Small intestine (tissue), 7 donors: ENCODE measurements around the gene CD47. TPM values are rescaled to one million over a fixed set of nuclear protein-coding genes. Genes with fewer than 3 reads are reported as not detected.

Source experiments
- DNase-seq, 2 donors: peaks; one replicate each; pipeline versions ENCODE4 v3.0.0 to v3.0.0-alpha.2; 2013
- FAIRE-seq: peaks from 2 replicates; lab custom pipeline; 2012; peaks lifted over from hg19 to GRCh38; lab: Jason Lieb, UNC
- H3K27ac ChIP-seq, 3 donors: one replicate each; pipeline ENCODE4 v1.5.1; 2013; ENCODE audit warnings: low read length in 2 of 3, mild to moderate bottlenecking in 2 of 3, control low read depth in 1 of 3, inconsistent platforms in 1 of 3, low read depth in 1 of 3, moderate library complexity in 1 of 3
- H3K27me3 ChIP-seq, 3 donors: one replicate each; pipeline ENCODE4 v1.6.1; 2013; ENCODE audit warnings: low read length in 3 of 3, inconsistent platforms in 1 of 3; ENCODE audit not compliant: control insufficient read depth in 3 of 3, insufficient read depth in 3 of 3
- H3K36me3 ChIP-seq, 3 donors: one replicate each; pipeline ENCODE4 v1.6.1; 2013; ENCODE audit warnings: low read length in 3 of 3, inconsistent platforms in 1 of 3, low read depth in 1 of 3, mild to moderate bottlenecking in 1 of 3, moderate library complexity in 1 of 3; ENCODE audit not compliant: control insufficient read depth in 3 of 3, insufficient read depth in 2 of 3
- H3K4me1 ChIP-seq, 3 donors: one replicate each; pipeline ENCODE4 v1.6.1; 2013; ENCODE audit warnings: low read length in 2 of 3, inconsistent platforms in 1 of 3, low read depth in 1 of 3, mild to moderate bottlenecking in 1 of 3, moderate library complexity in 1 of 3; ENCODE audit not compliant: control insufficient read depth in 3 of 3, insufficient read depth in 2 of 3
- H3K4me3 ChIP-seq, 3 donors: one replicate each; pipeline ENCODE4 v1.5.1; 2013; ENCODE audit warnings: low read length in 3 of 3, control low read depth in 1 of 3, inconsistent platforms in 1 of 3, low read depth in 1 of 3, mild to moderate bottlenecking in 1 of 3, moderate library complexity in 1 of 3
- H3K9me3 ChIP-seq, 2 donors: one replicate each; pipeline ENCODE4 v1.6.1; 2013; ENCODE audit warnings: low read depth in 1 of 2, low read length in 1 of 2; ENCODE audit not compliant: control insufficient read depth in 2 of 2, insufficient read depth in 1 of 2
- WGBS, 3 donors: extraction: QIAGEN DNeasy Blood & Tissue Kit; methylation state at CpG; one replicate each; pipeline ENCODE4 v1.1.7; 2013; 5-methylcytosine and 5-hydroxymethylcytosine counted together
- polyA plus RNA-seq, 4 donors: library from polyadenylated mRNA; stranded (reverse) in 3 of 4; unstranded in 1 of 4; fragments of 200-250 nt in 3 of 4; fragments of 120-200 nt in 1 of 4; gene quantifications; one replicate each; pipeline versions ENCODE4 v1.2.1 to v1.2.3, GENCODE V29; 2013
- donor health status: healthy with polysubstance abuse.
- donor health status: control.
- donor health status: control.
- donor health status: Bipolar disorder and iron deficiency.
- donor health status: healthy.

The CD47 gene
- polyA plus RNA-seq, 4 donors: 18.9 to 68.2 (median 48.2) TPM

GRCh38 chr3:108130701-108131474, 40.1 kb upstream of the CD47 start:
- Histone ChIP-seq H3K4me3 (no peak overlapping the region), H3K36me3 (no peaks in the 10 kb centered on the region), H3K27ac (no peak overlapping the region), H3K27me3 (no peaks in the 10 kb centered on the region), H3K9me3 (no peaks in the 10 kb centered on the region), H3K4me1 (peaks cover 0 to 2% (median 0%) of the 10 kb centered on the region in 3 donors)
- DNase-seq: no peak
- no peak for FAIRE-seq

- no peaks in the 10 kb centered on the region for H3K9me3 ChIP-seq
- DNase-seq (no peak), FAIRE-seq (no peak)
- H3K4me3 ChIP-seq: no peak overlapping the region
- no peaks in the 10 kb centered on the region for H3K27me3 ChIP-seq
- 89 to 95% (median 91%) methylated on average over 4 of the region's 4 CpGs for WGBS, 3 donors
- H3K27ac ChIP-seq: no peak overlapping the region
- H3K4me1 ChIP-seq: peaks cover 0 to 2% (median 0%) of the 10 kb centered on the region in 3 donors
- no peaks in the 10 kb centered on the region for H3K36me3 ChIP-seq
Measured at GRCh38 chr3:108130236-108130635, 39.4 kb upstream of the CD47 start.

GRCh38 chr3:108127301-108127988, 36.6 kb upstream of the CD47 start:
- Histone ChIP-seq H3K36me3 (no peaks in the 10 kb centered on the region), H3K27me3 (no peaks in the 10 kb centered on the region), H3K4me3 (no peak overlapping the region), H3K9me3 (no peaks in the 10 kb centered on the region), H3K4me1 (peaks cover 0 to 6% (median 0%) of the 10 kb centered on the region in 3 donors), H3K27ac (peak overlapping the region in 1 of 3 donors; percentile 23)
- WGBS, 3 donors: 14 to 43% (median 32%) methylated on average over 9 of the region's 9 CpGs
- peak in 1 of 2 donors; percentile 73 for DNase-seq
- FAIRE-seq: no peak

GRCh38 chr3:108126348-108126747, 35.5 kb upstream of the CD47 start:
- Histone ChIP-seq H3K9me3 (no peaks in the 10 kb centered on the region), H3K36me3 (no peaks in the 10 kb centered on the region), H3K4me1 (peaks cover 0 to 6% (median 0%) of the 10 kb centered on the region in 3 donors), H3K27ac (no peak overlapping the region), H3K27me3 (no peaks in the 10 kb centered on the region), H3K4me3 (no peak overlapping the region)
- DNase-seq (no peak), FAIRE-seq (no peak)
- WGBS, 3 donors: 81 to 97% (median 97%) methylated on average over 1 of the region's 1 CpG

- no peak for FAIRE-seq
- no peak overlapping the region for H3K4me3 ChIP-seq
- H3K9me3 ChIP-seq: no peaks in the 10 kb centered on the region
- no peaks in the 10 kb centered on the region for H3K36me3 ChIP-seq
- peak in 1 of 2 donors; percentile 28 for DNase-seq
- WGBS, 3 donors: 20 to 46% (median 24%) methylated on average over 6 of the region's 6 CpGs
- H3K27me3 ChIP-seq: no peaks in the 10 kb centered on the region
- peaks cover 0 to 6% (median 0%) of the 10 kb centered on the region in 3 donors for H3K4me1 ChIP-seq
- peak overlapping the region in 1 of 3 donors; percentile 80 for H3K27ac ChIP-seq
Measured at GRCh38 chr3:108125550-108126071, 34.8 kb upstream of the CD47 start.

- Histone ChIP-seq H3K27me3 (no peaks in the 10 kb centered on the region), H3K4me1 (peaks cover 0 to 6% (median 0%) of the 10 kb centered on the region in 3 donors), H3K9me3 (no peaks in the 10 kb centered on the region), H3K4me3 (no peak overlapping the region), H3K27ac (peak overlapping the region in 1 of 3 donors; percentile 84), H3K36me3 (no peaks in the 10 kb centered on the region)
- WGBS, 3 donors: 72 to 84% (median 76%) methylated on average over 4 of the region's 4 CpGs
- no peak for FAIRE-seq
- no peak for DNase-seq
Measured at GRCh38 chr3:108125153-108125543, 34.3 kb upstream of the CD47 start.

- peak in 1 of 2 donors; percentile 29 for DNase-seq
- no peak for FAIRE-seq
Measured at GRCh38 chr3:108124337-108125152, 33.7 kb upstream of the CD47 start.

GRCh38 chr3:108123326-108123725, 32.5 kb upstream of the CD47 start:
- no peaks in the 10 kb centered on the region for H3K36me3 ChIP-seq
- no peaks in the 10 kb centered on the region for H3K27me3 ChIP-seq
- no peak for DNase-seq
- H3K27ac ChIP-seq: no peak overlapping the region
- H3K4me3 ChIP-seq: no peak overlapping the region
- 86 to 93% (median 88%) methylated on average over 3 of the region's 3 CpGs for WGBS, 3 donors
- H3K9me3 ChIP-seq: no peaks in the 10 kb centered on the region
- FAIRE-seq: no peak
- peaks cover 0 to 6% (median 0%) of the 10 kb centered on the region in 3 donors for H3K4me1 ChIP-seq

More at GRCh38 chr3:108124337-108125152, 33.7 kb upstream of the CD47 start:
- no peaks in the 10 kb centered on the region for H3K9me3 ChIP-seq
- H3K4me1 ChIP-seq: peaks cover 0 to 6% (median 0%) of the 10 kb centered on the region in 3 donors
- 51 to 56% (median 52%) methylated on average over 10 of the region's 10 CpGs for WGBS, 3 donors
- peak overlapping the region; percentile 23 to 84 (median 57) for H3K27ac ChIP-seq
- no peak overlapping the region for H3K4me3 ChIP-seq
- no peaks in the 10 kb centered on the region for H3K27me3 ChIP-seq
- no peaks in the 10 kb centered on the region for H3K36me3 ChIP-seq
